IPS DF 6.9 (cell line): Measurements from ENCODE around the gene POP4.

ENCODE experiments used
- DNase-seq: peaks from one replicate; pipeline ENCODE4 v3.0.0-alpha.2; 2013; ENCODE audit warnings: low read depth, low spot score
- H3K27ac ChIP-seq: one replicate; pipeline ENCODE4 v1.5.1; 2013; ENCODE audit warnings: low read length, control low read depth
- H3K27me3 ChIP-seq: 2 replicates; pipeline ENCODE4 v1.6.1; 2013; ENCODE audit warnings: mild to moderate bottlenecking, low read length; ENCODE audit not compliant: control insufficient read depth, insufficient read depth
- H3K36me3 ChIP-seq: 2 replicates; pipeline ENCODE4 v1.6.1; 2013; ENCODE audit warnings: low read length; ENCODE audit not compliant: control insufficient read depth, insufficient read depth
- H3K4me1 ChIP-seq: 2 replicates; pipeline ENCODE4 v1.6.1; 2013; ENCODE audit warnings: low read length; ENCODE audit not compliant: control insufficient read depth, insufficient read depth
- H3K4me3 ChIP-seq: 2 replicates; pipeline ENCODE4 v1.5.1; 2013; ENCODE audit warnings: mild to moderate bottlenecking, low read length
- H3K9me3 ChIP-seq: 2 replicates; pipeline ENCODE4 v1.6.1; 2013; ENCODE audit warnings: low read length, inconsistent platforms; ENCODE audit not compliant: control insufficient read depth, insufficient read depth
- WGBS: extraction: QIAGEN DNeasy Blood & Tissue Kit; methylation state at CpG from one replicate; pipeline ENCODE4 v1.1.7; 2013; ENCODE audit warnings: mixed read lengths, missing lambda C conversion rate; ENCODE audit not compliant: insufficient read length, insufficient coverage; 5-methylcytosine and 5-hydroxymethylcytosine counted together

POP4 gene

GRCh38 chr19:29631450-29631849 lies 25.4 kb downstream of the POP4 start:
- WGBS: no CpG with 5 or more reads among the region's 3 CpGs
- H3K36me3 ChIP-seq: no peaks in the 10 kb centered on the region
- H3K9me3 ChIP-seq: no peaks in the 10 kb centered on the region
- no peak overlapping the region for H3K27ac ChIP-seq
- peaks cover under 1% of the 10 kb centered on the region; the same call in 1 of the 2 replicates for H3K4me1 ChIP-seq
- no peak overlapping the region for H3K4me3 ChIP-seq
- DNase-seq: no peak
- no peaks in the 10 kb centered on the region for H3K27me3 ChIP-seq

GRCh38 chr19:29634002-29634401 lies 27.9 kb downstream of the POP4 start:
- DNase-seq: no peak
- H3K27ac ChIP-seq: no peak overlapping the region
- H3K27me3 ChIP-seq: no peaks in the 10 kb centered on the region
- H3K36me3 ChIP-seq: no peaks in the 10 kb centered on the region
- H3K4me3 ChIP-seq: no peak overlapping the region
- no peaks in the 10 kb centered on the region for H3K4me1 ChIP-seq
- no peaks in the 10 kb centered on the region for H3K9me3 ChIP-seq
- 100% methylated on average over 1 of the region's 2 CpGs for WGBS

GRCh38 chr19:29634423-29635130 lies 28.5 kb downstream of the POP4 start:
- no CpG with 5 or more reads among the region's 6 CpGs for WGBS
- H3K4me1 ChIP-seq: no peaks in the 10 kb centered on the region

GRCh38 chr19:29635963-29636362 lies 29.9 kb downstream of the POP4 start:
- no peak for DNase-seq
- Histone ChIP-seq H3K9me3 (no peaks in the 10 kb centered on the region), H3K4me1 (no peaks in the 10 kb centered on the region), H3K27ac (no peak overlapping the region), H3K4me3 (no peak overlapping the region), H3K36me3 (no peaks in the 10 kb centered on the region), H3K27me3 (no peaks in the 10 kb centered on the region)
- no CpG with 5 or more reads among the region's 6 CpGs for WGBS

More at GRCh38 chr19:29634423-29635130, 28.5 kb downstream of the POP4 start:
- no peaks in the 10 kb centered on the region for H3K27me3 ChIP-seq
- H3K36me3 ChIP-seq: no peaks in the 10 kb centered on the region
- no peak overlapping the region for H3K4me3 ChIP-seq
- no peak for DNase-seq
- H3K9me3 ChIP-seq: no peaks in the 10 kb centered on the region
- H3K27ac ChIP-seq: no peak overlapping the region

- H3K27ac ChIP-seq: no peak overlapping the region
- H3K4me3 ChIP-seq: no peak overlapping the region
- no peaks in the 10 kb centered on the region for H3K27me3 ChIP-seq
- no peak for DNase-seq
- H3K4me1 ChIP-seq: no peaks in the 10 kb centered on the region
- H3K36me3 ChIP-seq: no peaks in the 10 kb centered on the region
- WGBS: no CpG with 5 or more reads among the region's 12 CpGs
- H3K9me3 ChIP-seq: no peaks in the 10 kb centered on the region
Measured at GRCh38 chr19:29636553-29637360, 30.7 kb downstream of the POP4 start.

- Histone ChIP-seq H3K27ac (no peak overlapping the region), H3K27me3 (no peaks in the 10 kb centered on the region), H3K4me1 (no peaks in the 10 kb centered on the region), H3K9me3 (no peaks in the 10 kb centered on the region), H3K4me3 (no peak overlapping the region), H3K36me3 (no peaks in the 10 kb centered on the region)
- WGBS: no CpG with 5 or more reads among the region's 8 CpGs
- no peak for DNase-seq
Measured at GRCh38 chr19:29639086-29639485, 33.0 kb downstream of the POP4 start.

- DNase-seq: no peak
- no peak overlapping the region for H3K27ac ChIP-seq
- H3K9me3 ChIP-seq: no peaks in the 10 kb centered on the region
- no peaks in the 10 kb centered on the region; the same call in 1 of the 2 replicates for H3K4me1 ChIP-seq
- WGBS: no CpG with 5 or more reads among the region's 12 CpGs
- H3K27me3 ChIP-seq: no peaks in the 10 kb centered on the region
- no peaks in the 10 kb centered on the region for H3K36me3 ChIP-seq
- no peak overlapping the region for H3K4me3 ChIP-seq
Measured at GRCh38 chr19:29640231-29640630, 34.1 kb downstream of the POP4 start.

- Histone ChIP-seq H3K36me3 (no peaks in the 10 kb centered on the region), H3K27me3 (no peaks in the 10 kb centered on the region), H3K27ac (no peak overlapping the region), H3K4me3 (no peak overlapping the region), H3K9me3 (no peaks in the 10 kb centered on the region), H3K4me1 (peaks cover 5% of the 10 kb centered on the region)
- DNase-seq: no peak
- WGBS: no CpG with 5 or more reads among the region's 2 CpGs
Measured at GRCh38 chr19:29641597-29641996, 35.5 kb downstream of the POP4 start.

- Histone ChIP-seq H3K36me3 (no peaks in the 10 kb centered on the region), H3K9me3 (no peaks in the 10 kb centered on the region), H3K27me3 (no peaks in the 10 kb centered on the region), H3K4me3 (no peak overlapping the region), H3K4me1 (peaks cover 5% of the 10 kb centered on the region), H3K27ac (no peak overlapping the region)
- no CpG with 5 or more reads among the region's 7 CpGs for WGBS
- no peak for DNase-seq
Measured at GRCh38 chr19:29643361-29643935, 37.4 kb downstream of the POP4 start.

- Histone ChIP-seq H3K27me3 (no peaks in the 10 kb centered on the region), H3K4me1 (peaks cover 5% of the 10 kb centered on the region), H3K27ac (no peak overlapping the region), H3K36me3 (no peaks in the 10 kb centered on the region), H3K9me3 (no peaks in the 10 kb centered on the region), H3K4me3 (no peak overlapping the region)
- no CpG with 5 or more reads among the region's 6 CpGs for WGBS
- DNase-seq: no peak
Measured at GRCh38 chr19:29644210-29644609, 38.1 kb downstream of the POP4 start.
